Lower leg skin (tissue), 3 donors: ENCODE data around the gene STX4.

ENCODE experiments used
- POLR2A ChIP-seq, 2 donors: fragments of 450-650 bp; IDR thresholded peaks; one replicate each; pipeline ENCODE4 v1.6.1; 2016 to 2017; ENCODE audit warnings: antibody characterized with exemption in 2 of 2, mild to moderate bottlenecking in 1 of 2, moderate library complexity in 1 of 2
- TF ChIP-seq, protein P1 (sequence below), 3 donors: fragments of 450-650 bp; IDR thresholded peaks; one replicate each; pipeline ENCODE4 v1.5.1; 2016; ENCODE audit warnings: antibody characterized with exemption in 3 of 3, mild to moderate bottlenecking in 3 of 3, moderate library complexity in 2 of 3

DNA sequence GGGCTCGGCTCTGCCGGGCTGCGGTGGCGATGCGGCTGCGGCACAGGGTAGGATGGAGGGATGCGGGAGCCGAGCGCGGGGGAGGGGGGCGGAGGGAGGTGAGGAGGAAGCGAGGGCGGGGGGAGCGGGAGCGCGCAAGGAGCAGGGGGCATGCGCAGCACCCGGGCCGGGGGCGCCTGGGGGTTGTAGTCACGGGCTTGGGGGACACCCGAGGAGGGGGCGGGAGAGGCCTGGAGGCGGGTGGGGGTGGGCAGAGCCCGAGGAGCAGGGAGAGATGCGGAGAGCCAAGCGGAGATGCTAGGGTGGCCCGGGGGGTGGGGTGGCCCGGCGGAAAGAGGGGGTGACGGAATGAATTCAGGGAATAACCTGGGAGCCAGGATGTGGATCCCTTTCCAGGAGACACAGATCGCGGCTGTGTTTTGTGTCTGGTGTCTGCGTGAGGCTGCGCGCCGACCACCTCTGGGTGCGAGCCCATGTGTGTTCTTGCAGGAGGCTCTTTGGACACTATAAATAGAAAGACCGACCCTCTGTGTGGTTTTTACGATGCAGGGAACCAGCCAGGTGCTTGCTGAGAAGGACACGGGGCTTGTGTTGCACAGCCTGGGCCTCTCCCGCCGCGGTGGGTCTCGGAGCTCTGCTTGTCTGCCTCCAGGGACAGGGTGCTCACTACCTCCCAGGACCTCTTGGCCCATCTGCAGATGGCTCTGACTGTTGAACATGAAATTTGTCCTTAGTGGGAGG, 22.6 kb upstream of the STX4 start, which contains the start of gene STX1B:
- TF ChIP-seq, protein P1, sequence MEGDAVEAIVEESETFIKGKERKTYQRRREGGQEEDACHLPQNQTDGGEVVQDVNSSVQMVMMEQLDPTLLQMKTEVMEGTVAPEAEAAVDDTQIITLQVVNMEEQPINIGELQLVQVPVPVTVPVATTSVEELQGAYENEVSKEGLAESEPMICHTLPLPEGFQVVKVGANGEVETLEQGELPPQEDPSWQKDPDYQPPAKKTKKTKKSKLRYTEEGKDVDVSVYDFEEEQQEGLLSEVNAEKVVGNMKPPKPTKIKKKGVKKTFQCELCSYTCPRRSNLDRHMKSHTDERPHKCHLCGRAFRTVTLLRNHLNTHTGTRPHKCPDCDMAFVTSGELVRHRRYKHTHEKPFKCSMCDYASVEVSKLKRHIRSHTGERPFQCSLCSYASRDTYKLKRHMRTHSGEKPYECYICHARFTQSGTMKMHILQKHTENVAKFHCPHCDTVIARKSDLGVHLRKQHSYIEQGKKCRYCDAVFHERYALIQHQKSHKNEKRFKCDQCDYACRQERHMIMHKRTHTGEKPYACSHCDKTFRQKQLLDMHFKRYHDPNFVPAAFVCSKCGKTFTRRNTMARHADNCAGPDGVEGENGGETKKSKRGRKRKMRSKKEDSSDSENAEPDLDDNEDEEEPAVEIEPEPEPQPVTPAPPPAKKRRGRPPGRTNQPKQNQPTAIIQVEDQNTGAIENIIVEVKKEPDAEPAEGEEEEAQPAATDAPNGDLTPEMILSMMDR (IDR thresholded peaks at IDR 0.05): no peak
- no peak for TF ChIP-seq POLR2A (IDR thresholded peaks at IDR 0.05)
